Naive thymus-derived CD4-positive, alpha-beta T cell (primary cell): ENCODE data around the gene ELAC2. TPM values are rescaled to one million over a fixed set of nuclear protein-coding genes. Genes with fewer than 3 reads are reported as not detected.

Experiments
- ATAC-seq: fragments of 150-1000 bp; cut with Tn5 transposase; 2 replicates; pipeline ENCODE4 v1.10.0; 2021; ENCODE audit warnings: mild to moderate bottlenecking, moderate library complexity
- CTCF ChIA-PET: fragments of 350-600 bp; sonication (Branson Sonifier 250); formaldehyde crosslinking; loops from one replicate; lab custom pipeline; 2021; ENCODE audit warnings: antibody characterized with exemption; lab: Charles Lee
- POLR2A ChIA-PET: fragments of 350-600 bp; sonication (Branson Sonifier 250); formaldehyde crosslinking; loops from one replicate; lab custom pipeline; 2021; ENCODE audit warnings: antibody characterized with exemption, inconsistent platforms; lab: Charles Lee
- DNase-seq, 9 donors: peaks; one replicate each; pipeline versions ENCODE4 v3.0.0 to v3.0.0-alpha.2; 2020 to 2022; ENCODE audit warnings: mixed read lengths in 1 of 9
- H3K27ac ChIP-seq: one replicate; pipeline ENCODE4 v1.7.0; 2013; ENCODE audit warnings: mild to moderate bottlenecking, low read depth, low read length, moderate library complexity
- H3K27me3 ChIP-seq, 2 donors: one replicate each; pipeline ENCODE4 v1.7.0; 2013; ENCODE audit warnings: low read length in 2 of 2, mild to moderate bottlenecking in 2 of 2, moderate library complexity in 2 of 2; ENCODE audit not compliant: control insufficient read depth in 2 of 2, insufficient read depth in 2 of 2
- H3K36me3 ChIP-seq, 3 experiments: 1 replicate in 2 of 3; 2 replicates in 1 of 3; pipeline ENCODE4 v1.7.0; 2013; ENCODE audit warnings: low read length in 3 of 3, mild to moderate bottlenecking in 3 of 3, moderate library complexity in 1 of 3; ENCODE audit not compliant: insufficient read depth in 3 of 3, control insufficient read depth in 2 of 3
- H3K4me1 ChIP-seq, 2 donors: one replicate each; pipeline ENCODE4 v1.7.0; 2013; ENCODE audit warnings: low read length in 2 of 2, mild to moderate bottlenecking in 2 of 2, moderate library complexity in 1 of 2; ENCODE audit not compliant: control insufficient read depth in 2 of 2, insufficient read depth in 2 of 2
- H3K4me3 ChIP-seq: 2 replicates; pipeline ENCODE4 v1.7.0; 2013; ENCODE audit warnings: mild to moderate bottlenecking, low read length
- H3K9me3 ChIP-seq, 3 experiments: 1 replicate in 2 of 3; 2 replicates in 1 of 3; pipeline ENCODE4 v1.7.0; 2013; ENCODE audit warnings: low read length in 3 of 3; ENCODE audit not compliant: control insufficient read depth in 2 of 3
- H3K27ac Mint-ChIP-seq, 9 donors: one replicate each; pipeline ENCODE4 v1.8.0; 2020 to 2022; ENCODE audit warnings: mixed read lengths in 9 of 9, mild to moderate bottlenecking in 8 of 9, moderate library complexity in 5 of 9, inconsistent platforms in 2 of 9
- H3K27me3 Mint-ChIP-seq, 5 donors: one replicate each; pipeline ENCODE4 v1.8.0; 2021 to 2022; ENCODE audit warnings: mixed read lengths in 5 of 5, mild to moderate bottlenecking in 1 of 5
- H3K36me3 Mint-ChIP-seq, 5 donors: one replicate each; pipeline ENCODE4 v1.8.0; 2020 to 2022; ENCODE audit warnings: mixed read lengths in 5 of 5, mild to moderate bottlenecking in 3 of 5, inconsistent platforms in 1 of 5
- H3K4me1 Mint-ChIP-seq, 7 donors: one replicate each; pipeline ENCODE4 v1.8.0; 2020 to 2022; ENCODE audit warnings: mixed read lengths in 7 of 7, mild to moderate bottlenecking in 3 of 7, inconsistent platforms in 1 of 7
- H3K4me3 Mint-ChIP-seq, 10 donors: one replicate each; pipeline ENCODE4 v1.8.0; 2020 to 2022; ENCODE audit warnings: mild to moderate bottlenecking in 10 of 10, mixed read lengths in 10 of 10, moderate library complexity in 6 of 10, inconsistent platforms in 2 of 10
- H3K9me3 Mint-ChIP-seq, 11 donors: one replicate each; pipeline ENCODE4 v1.8.0; 2020 to 2022; ENCODE audit warnings: mixed read lengths in 11 of 11, mild to moderate bottlenecking in 4 of 11, inconsistent platforms in 1 of 11, moderate library complexity in 1 of 11
- intact Hi-C, 2 donors: fragments of 100-400 bp; cut with micrococcal nuclease; formaldehyde crosslinking; loops; one replicate each; pipeline ENCODE4 v1.15.1; 2023
- polyA plus RNA-seq, 2 donors: library from polyadenylated mRNA; unstranded; fragments of 300-500 nt; fragmentation: Illumina TruSeq; gene quantifications; one replicate each; pipeline ENCODE4 v1.2.3, GENCODE V29; 2021
- total RNA-seq, 6 experiments: library from RNA in 5 of 6; stranded (reverse) in 5 of 6; gene quantifications; 1 replicate in 5 of 6; 2 replicates in 1 of 6; pipeline ENCODE4 v1.2.3 and lab custom pipeline; 2021 to 2026

The ELAC2 gene
- total and polyA plus RNA-seq, 7 experiments from 2014 or later: 43.4 to 79.3 (median 75.3) TPM

- ChIA-PET POLR2A (no interaction called here), CTCF (no interaction called here)
- peak overlapping the region in 2 of 9 donors; percentile 66 to 75 for H3K27ac Mint-ChIP-seq
- H3K9me3 Mint-ChIP-seq: peaks cover 0 to 2% (median 0%) of the 10 kb centered on the region in 11 donors
- intact Hi-C loops: no loop called here
- Histone ChIP-seq H3K27me3 (no peaks in the 10 kb centered on the region), H3K36me3 (peaks cover 2 to 83% (median 25%) of the 10 kb centered on the region in 3 experiments), H3K4me1 (no peaks in the 10 kb centered on the region), H3K27ac (no peak overlapping the region), H3K9me3 (no peaks in the 10 kb centered on the region), H3K4me3 (no peak overlapping the region)
- ATAC-seq: no peak
- peaks cover 6 to 29% (median 11%) of the 10 kb centered on the region in 5 donors for H3K36me3 Mint-ChIP-seq
- no peak overlapping the region for H3K4me3 Mint-ChIP-seq
- H3K4me1 Mint-ChIP-seq: peaks cover 0 to 13% (median 5%) of the 10 kb centered on the region in 7 donors
- no peaks in the 10 kb centered on the region for H3K27me3 Mint-ChIP-seq
- no peak for DNase-seq
Observed at GRCh38 chr17:13005530-13005929, 12.3 kb downstream of the ELAC2 start.

GRCh38 chr17:13004336-13004735, 13.5 kb downstream of the ELAC2 start:
- peaks cover 0 to 11% (median 5%) of the 10 kb centered on the region in 7 donors for H3K4me1 Mint-ChIP-seq
- no peaks in the 10 kb centered on the region for H3K9me3 ChIP-seq
- DNase-seq (no peak), ATAC-seq (no peak)
- no peaks in the 10 kb centered on the region for H3K4me1 ChIP-seq
- H3K36me3 Mint-ChIP-seq: peaks cover 4 to 30% (median 9%) of the 10 kb centered on the region in 5 donors
- H3K27me3 Mint-ChIP-seq: no peaks in the 10 kb centered on the region
- no peaks in the 10 kb centered on the region for H3K27me3 ChIP-seq
- peaks cover 0 to 2% (median 0%) of the 10 kb centered on the region in 11 donors for H3K9me3 Mint-ChIP-seq
- no peak overlapping the region for H3K4me3 Mint-ChIP-seq
- H3K27ac ChIP-seq: no peak overlapping the region
- H3K27ac Mint-ChIP-seq: peak overlapping the region in 2 of 9 donors; percentile 10 to 55
- intact Hi-C loops: loop anchor here in 1 of 2 donors (5.0 kb wide), 1 partner anchor 822 kb away; no protein-coding TSS in a partner anchor
- CTCF ChIA-PET: interaction anchor here (1.8 to 3.9 kb wide), 2 partner anchors 14 to 26 kb away, joined by 7 to 20 read pairs; partner anchors contain the start of gene ELAC2
- H3K36me3 ChIP-seq: peaks cover 4 to 83% (median 27%) of the 10 kb centered on the region in 3 experiments
- no peak overlapping the region for H3K4me3 ChIP-seq
- POLR2A ChIA-PET: interaction anchor here (1.2 kb wide), 1 partner anchor 14 kb away, joined by 4 read pairs; the partner anchor contains the start of gene ELAC2

DNA sequence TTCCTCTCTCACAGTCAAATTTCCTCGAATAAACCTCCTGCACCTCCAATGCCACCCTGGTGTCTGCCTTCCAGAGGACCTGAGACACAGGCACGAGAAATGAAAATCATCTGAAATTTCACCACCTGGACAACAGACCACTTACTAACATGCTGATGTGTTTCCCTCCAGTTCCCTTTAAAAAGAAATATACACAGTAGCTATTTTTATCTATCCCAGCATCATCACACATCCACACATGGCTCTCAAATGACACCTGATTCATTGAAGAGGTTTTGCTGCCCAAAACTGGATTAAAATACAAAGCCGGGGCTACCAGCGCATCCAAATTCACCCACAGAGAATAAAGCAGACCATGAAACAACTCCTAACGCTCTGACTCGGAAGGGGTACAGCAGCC, 13.9 kb downstream of the ELAC2 start:
- peaks cover 0 to 2% (median 0%) of the 10 kb centered on the region in 11 donors for H3K9me3 Mint-ChIP-seq
- no peaks in the 10 kb centered on the region for H3K27me3 Mint-ChIP-seq
- Histone ChIP-seq H3K4me1 (no peaks in the 10 kb centered on the region), H3K36me3 (peaks cover 4 to 87% (median 27%) of the 10 kb centered on the region in 3 experiments), H3K4me3 (no peak overlapping the region), H3K27ac (no peak overlapping the region), H3K9me3 (no peaks in the 10 kb centered on the region), H3K27me3 (no peaks in the 10 kb centered on the region)
- H3K36me3 Mint-ChIP-seq: peaks cover 4 to 33% (median 9%) of the 10 kb centered on the region in 5 donors
- H3K4me1 Mint-ChIP-seq: peaks cover 0 to 11% (median 5%) of the 10 kb centered on the region in 7 donors
- POLR2A ChIA-PET: interaction anchor here (1.2 kb wide), 1 partner anchor 14 kb away, joined by 4 read pairs; the partner anchor contains the start of gene ELAC2
- H3K27ac Mint-ChIP-seq: peak overlapping the region in 4 of 9 donors; percentile 11 to 85 (median 58)
- no peak for DNase-seq
- CTCF ChIA-PET: interaction anchor here (1.5 to 3.9 kb wide), 3 partner anchors 11 to 27 kb away, joined by 3 to 20 read pairs (median 7); partner anchors contain the start of gene ELAC2
- intact Hi-C loops: loop anchor here in 1 of 2 donors (5.0 kb wide), 1 partner anchor 822 kb away; no protein-coding TSS in a partner anchor
- ATAC-seq: no peak
- no peak overlapping the region for H3K4me3 Mint-ChIP-seq

- intact Hi-C loops: loop anchor here in 1 of 2 donors (5.0 kb wide), 1 partner anchor 821 kb away; no protein-coding TSS in a partner anchor
- Mint-ChIP-seq H3K27ac (peak overlapping the region in 3 of 9 donors; percentile 11 to 85 (median 61)), H3K4me3 (no peak overlapping the region), H3K36me3 (peaks cover under 1 to 38% (median 7%) of the 10 kb centered on the region in 5 donors), H3K4me1 (peaks cover 0 to 11% (median 5%) of the 10 kb centered on the region in 7 donors), H3K9me3 (peaks cover 0 to 2% (median 0%) of the 10 kb centered on the region in 11 donors), H3K27me3 (no peaks in the 10 kb centered on the region)
- peak; percentile 41 for ATAC-seq
- no peaks in the 10 kb centered on the region for H3K27me3 ChIP-seq
- H3K36me3 ChIP-seq: peaks cover 4 to 88% (median 31%) of the 10 kb centered on the region in 3 experiments
- H3K27ac ChIP-seq: no peak overlapping the region
- no peaks in the 10 kb centered on the region for H3K9me3 ChIP-seq
- no peak for DNase-seq
- ChIA-PET POLR2A (no interaction called here), CTCF (interaction anchor here (1.5 to 3.9 kb wide), 3 partner anchors 12 to 27 kb away, joined by 3 to 20 read pairs (median 7); partner anchors contain the start of gene ELAC2)
- H3K4me1 ChIP-seq: no peaks in the 10 kb centered on the region
- H3K4me3 ChIP-seq: no peak overlapping the region
Observed at GRCh38 chr17:13003454-13003851, 14.4 kb downstream of the ELAC2 start.

GRCh38 chr17:13002761-13003453, 14.9 kb downstream of the ELAC2 start:
- peaks cover 0 to 11% (median 5%) of the 10 kb centered on the region in 7 donors for H3K4me1 Mint-ChIP-seq
- H3K4me3 ChIP-seq: no peak overlapping the region
- no peaks in the 10 kb centered on the region for H3K9me3 ChIP-seq
- no peak overlapping the region for H3K4me3 Mint-ChIP-seq
- intact Hi-C loops: loop anchor here in 1 of 2 donors (5.0 kb wide), 1 partner anchor 821 kb away; no protein-coding TSS in a partner anchor
- H3K9me3 Mint-ChIP-seq: peaks cover 0 to 2% (median 0%) of the 10 kb centered on the region in 11 donors
- CTCF ChIA-PET: interaction anchor here (0.7 to 3.9 kb wide), 4 partner anchors 12 to 197 kb away, joined by 3 to 20 read pairs (median 3); no protein-coding TSS in a partner anchor
- no peak overlapping the region for H3K27ac Mint-ChIP-seq
- peaks cover 0 to 42% (median 8%) of the 10 kb centered on the region in 5 donors for H3K36me3 Mint-ChIP-seq
- ATAC-seq (peak; percentile 64), DNase-seq (peak in 6 of 9 donors; percentile 9 to 32 (median 22))
- H3K27me3 Mint-ChIP-seq: no peaks in the 10 kb centered on the region
- no peaks in the 10 kb centered on the region for H3K27me3 ChIP-seq
- no peaks in the 10 kb centered on the region for H3K4me1 ChIP-seq
- POLR2A ChIA-PET: no interaction called here
- no peak overlapping the region for H3K27ac ChIP-seq
- H3K36me3 ChIP-seq: peaks cover 4 to 88% (median 33%) of the 10 kb centered on the region in 3 experiments

DNA sequence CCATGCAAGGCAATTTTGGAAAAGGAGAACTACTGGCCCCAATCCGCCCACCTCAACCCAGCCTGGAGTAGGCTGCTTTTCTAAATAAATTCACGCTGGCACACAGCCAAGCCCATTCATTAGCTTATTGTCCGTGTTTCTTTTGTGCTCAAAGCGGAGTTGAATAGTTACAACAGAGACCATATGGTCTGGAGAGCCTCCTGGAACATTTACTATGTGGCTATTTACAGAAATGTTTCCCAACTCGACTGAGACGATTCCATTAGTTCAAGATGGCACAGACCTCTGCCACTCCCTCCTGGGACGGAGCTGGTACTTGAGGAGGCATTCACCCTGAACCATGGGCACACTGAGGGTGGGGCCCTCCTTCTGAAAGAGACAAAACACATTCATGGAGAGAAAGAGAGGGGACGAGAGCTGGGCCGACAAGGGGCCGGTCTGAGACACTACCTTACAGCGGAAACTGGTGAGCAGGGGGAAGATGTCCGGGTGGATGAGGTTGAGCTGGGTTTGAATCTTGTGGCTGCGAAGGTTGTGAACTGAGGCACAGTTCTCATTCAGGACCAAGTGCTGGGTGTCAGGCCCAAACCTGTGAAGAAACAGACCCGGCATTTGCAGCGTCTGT, 15.7 kb downstream of the ELAC2 start:
- no peak overlapping the region for H3K27ac ChIP-seq
- peaks cover 0 to 2% (median 0%) of the 10 kb centered on the region in 11 donors for H3K9me3 Mint-ChIP-seq
- no peaks in the 10 kb centered on the region for H3K27me3 Mint-ChIP-seq
- intact Hi-C loops: loop anchor here in 1 of 2 donors (5.0 kb wide), 1 partner anchor 820 kb away; no protein-coding TSS in a partner anchor
- CTCF ChIA-PET: interaction anchor here (0.6 to 3.9 kb wide), 6 partner anchors 13 to 533 kb away, joined by 3 to 20 read pairs (median 3); no protein-coding TSS in a partner anchor
- no peaks in the 10 kb centered on the region for H3K9me3 ChIP-seq
- no peak overlapping the region for H3K27ac Mint-ChIP-seq
- no peaks in the 10 kb centered on the region for H3K27me3 ChIP-seq
- no peak overlapping the region for H3K4me3 ChIP-seq
- H3K4me1 ChIP-seq: no peaks in the 10 kb centered on the region
- no peak for ATAC-seq
- DNase-seq: no peak
- H3K4me1 Mint-ChIP-seq: peaks cover 0 to 11% (median 5%) of the 10 kb centered on the region in 7 donors
- POLR2A ChIA-PET: interaction anchor here (0.9 kb wide), 1 partner anchor 16 kb away, joined by 3 read pairs; no protein-coding TSS in a partner anchor
- H3K36me3 ChIP-seq: peaks cover 8 to 89% (median 38%) of the 10 kb centered on the region in 3 experiments
- no peak overlapping the region for H3K4me3 Mint-ChIP-seq
- peaks cover 5 to 50% (median 14%) of the 10 kb centered on the region in 5 donors for H3K36me3 Mint-ChIP-seq
